Panc1 (cell line): ENCODE data around the gene MYCBPAP. TPM values are rescaled to one million over a fixed set of nuclear protein-coding genes. Genes with fewer than 3 reads are reported as not detected.

Experiments
- ATAC-seq: fragments of 200-7000 bp; cut with Tn5 transposase; 2 replicates; pipeline ENCODE4 v1.9.1; 2020; ENCODE audit warnings: mild to moderate bottlenecking, moderate library complexity
- BruUV-seq: library from RNA; stranded (reverse); fragments of 400-500 nt; replicated peaks from 2 replicates; lab custom pipeline; 2021; lab: Mats Ljungman, UMichigan
- CTCF ChIA-PET: fragments of 300-600 bp; sonication (Branson Sonifier 250); formaldehyde crosslinking; loops from one replicate; lab custom pipeline; 2022; ENCODE audit warnings: antibody characterized with exemption; lab: Charles Lee
- POLR2A ChIA-PET: fragments of 300-600 bp; sonication (Branson Sonifier 250); formaldehyde crosslinking; loops from one replicate; lab custom pipeline; 2022; ENCODE audit warnings: antibody characterized with exemption; lab: Charles Lee
- DNase-seq: peaks from one replicate; pipeline ENCODE4 v3.0.0-alpha.2; 2010; ENCODE audit warnings: low read depth, low spot score
- H3K27ac ChIP-seq: 2 replicates; pipeline ENCODE4 v1.5.1; 2011; ENCODE audit warnings: mild to moderate bottlenecking, low read length, inconsistent platforms
- H3K27me3 ChIP-seq: fragments of 200-500 bp; sonication (Bioruptor generic); 2 replicates; pipeline ENCODE4 v1.6.0; 2014; ENCODE audit warnings: low read length, inconsistent platforms; ENCODE audit not compliant: control insufficient read depth, insufficient read depth
- H3K36me3 ChIP-seq: fragments of 200-500 bp; sonication (Bioruptor generic); 2 replicates; pipeline ENCODE4 v1.5.1; 2014; ENCODE audit warnings: inconsistent platforms, mild to moderate bottlenecking, low read length, moderate library complexity; ENCODE audit not compliant: control insufficient read depth, insufficient read depth
- H3K4me1 ChIP-seq: 2 replicates; pipeline ENCODE4 v1.5.1; 2011; ENCODE audit warnings: inconsistent platforms, mild to moderate bottlenecking, low read length, moderate library complexity; ENCODE audit not compliant: control insufficient read depth, insufficient read depth
- H3K4me3 ChIP-seq, 2 experiments: 2 replicates each; pipeline ENCODE4 v1.5.1; 2011 to 2012; ENCODE audit warnings: low read depth in 2 of 2, low read length in 2 of 2, mild to moderate bottlenecking in 2 of 2, inconsistent platforms in 1 of 2, moderate library complexity in 1 of 2
- H3K9me3 ChIP-seq: fragments of 200-500 bp; sonication (Bioruptor generic); 2 replicates; pipeline ENCODE4 v1.5.1; 2014; ENCODE audit warnings: low read depth, mild to moderate bottlenecking, inconsistent platforms, low read length, moderate library complexity; ENCODE audit not compliant: control insufficient read depth, insufficient read depth
- POLR2AphosphoS5 ChIP-seq: IDR thresholded peaks from 2 replicates; pipeline ENCODE4 v1.6.1; 2012; ENCODE audit warnings: mild to moderate bottlenecking, low read depth, low read length, moderate library complexity
- REST ChIP-seq, 2 experiments: IDR thresholded peaks; 2 replicates each; pipeline ENCODE4 v1.6.1; 2011 to 2012; ENCODE audit warnings: low read depth in 2 of 2, control low read depth in 1 of 2, low read length in 1 of 2, mild to moderate bottlenecking in 1 of 2, moderate library complexity in 1 of 2; ENCODE audit not compliant: insufficient read depth in 1 of 2
- SIN3A ChIP-seq: IDR thresholded peaks from 2 replicates; pipeline ENCODE4 v1.6.1; 2012; ENCODE audit warnings: low read depth, mild to moderate bottlenecking, low read length, moderate library complexity, borderline replicate concordance; ENCODE audit not compliant: insufficient read depth
- TCF7L2 ChIP-seq: IDR thresholded peaks from 2 replicates; pipeline ENCODE4 v1.6.1; 2011; ENCODE audit warnings: mild to moderate bottlenecking, low read depth, low read length, inconsistent platforms
- in situ Hi-C: cut with HindIII; loops from 2 replicates; pipeline ENCODE4 v1.10.0; 2016; ENCODE audit warnings: low sequenced_read_pairs, low pct_unique_long_range_greater_than_20kb
- intact Hi-C: fragments of 100-400 bp; cut with micrococcal nuclease; formaldehyde crosslinking; loops from one replicate; pipeline ENCODE4 v1.10.0; 2022; ENCODE audit not compliant: unreplicated experiment
- total RNA-seq: library from RNA; stranded (reverse); gene quantifications from one replicate; pipeline ENCODE4 v1.2.1, GENCODE V29; 2021; ENCODE audit not compliant: unreplicated experiment
- TF ChIP-seq, protein P1 (sequence below): fragments of 450-650 bp; IDR thresholded peaks from 2 replicates; pipeline ENCODE4 v1.5.1; 2017; ENCODE audit warnings: mild to moderate bottlenecking

Gene MYCBPAP
- total RNA-seq, 1 experiment from 2014 or later = 2.2 TPM

DNA sequence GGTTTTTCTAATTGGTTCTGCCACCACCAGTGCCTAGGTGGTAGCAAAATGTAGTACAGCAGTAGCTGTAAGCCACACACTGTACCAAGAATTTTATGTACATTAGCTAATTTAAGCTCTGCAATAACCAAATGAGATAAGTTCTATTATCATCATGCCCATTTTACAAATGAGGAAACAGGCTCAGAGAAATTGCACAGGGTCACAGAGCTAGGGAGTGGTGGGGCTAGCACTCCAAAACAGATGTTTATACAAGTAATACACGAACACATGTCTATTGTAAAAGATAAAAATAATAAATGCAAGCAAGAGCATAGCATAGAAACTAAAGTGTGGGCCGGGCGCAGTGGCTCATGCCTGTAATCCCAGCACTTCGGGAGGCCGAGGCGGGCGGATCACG lies 16.0 kb upstream of the MYCBPAP start:
- no TSS peak for BruUV-seq
- Histone ChIP-seq H3K9me3 (no peaks in the 10 kb centered on the region), H3K27ac (no peak overlapping the region), H3K36me3 (no peaks in the 10 kb centered on the region), H3K27me3 (no peaks in the 10 kb centered on the region), H3K4me1 (no peaks in the 10 kb centered on the region), H3K4me3 (no peak overlapping the region)
- intact Hi-C loops (no loop called here), in situ Hi-C loops (no loop called here)
- CTCF ChIA-PET = no interaction called here
- ATAC-seq = no peak
- DNase-seq = no peak
- POLR2A ChIA-PET = no interaction called here
- TF ChIP-seq POLR2AphosphoS5 (no peak), REST (IDR thresholded peaks at IDR 0.05; ENCODE audit: insufficient read depth in 1 of 2, low read depth in 2 of 2, low read length in 1 of 2) (no peak), TCF7L2 (no peak), SIN3A (no peak)
- TF ChIP-seq, protein P1, sequence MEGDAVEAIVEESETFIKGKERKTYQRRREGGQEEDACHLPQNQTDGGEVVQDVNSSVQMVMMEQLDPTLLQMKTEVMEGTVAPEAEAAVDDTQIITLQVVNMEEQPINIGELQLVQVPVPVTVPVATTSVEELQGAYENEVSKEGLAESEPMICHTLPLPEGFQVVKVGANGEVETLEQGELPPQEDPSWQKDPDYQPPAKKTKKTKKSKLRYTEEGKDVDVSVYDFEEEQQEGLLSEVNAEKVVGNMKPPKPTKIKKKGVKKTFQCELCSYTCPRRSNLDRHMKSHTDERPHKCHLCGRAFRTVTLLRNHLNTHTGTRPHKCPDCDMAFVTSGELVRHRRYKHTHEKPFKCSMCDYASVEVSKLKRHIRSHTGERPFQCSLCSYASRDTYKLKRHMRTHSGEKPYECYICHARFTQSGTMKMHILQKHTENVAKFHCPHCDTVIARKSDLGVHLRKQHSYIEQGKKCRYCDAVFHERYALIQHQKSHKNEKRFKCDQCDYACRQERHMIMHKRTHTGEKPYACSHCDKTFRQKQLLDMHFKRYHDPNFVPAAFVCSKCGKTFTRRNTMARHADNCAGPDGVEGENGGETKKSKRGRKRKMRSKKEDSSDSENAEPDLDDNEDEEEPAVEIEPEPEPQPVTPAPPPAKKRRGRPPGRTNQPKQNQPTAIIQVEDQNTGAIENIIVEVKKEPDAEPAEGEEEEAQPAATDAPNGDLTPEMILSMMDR = no peak

- CTCF ChIA-PET = no interaction called here
- H3K27me3 ChIP-seq = no peaks in the 10 kb centered on the region
- DNase-seq = no peak
- no peaks in the 10 kb centered on the region for H3K9me3 ChIP-seq
- no peaks in the 10 kb centered on the region for H3K36me3 ChIP-seq
- no TSS peak for BruUV-seq
- in situ Hi-C loops = no loop called here
- POLR2A ChIA-PET = no interaction called here
- no peak for TF ChIP-seq POLR2AphosphoS5
- no peak overlapping the region for H3K27ac ChIP-seq
- no peak for ATAC-seq
- no peaks in the 10 kb centered on the region for H3K4me1 ChIP-seq
- no peak overlapping the region for H3K4me3 ChIP-seq
- intact Hi-C loops = no loop called here
Observed at GRCh38 chr17:50493744-50494143, 14.5 kb upstream of the MYCBPAP start.

GRCh38 chr17:50495217-50495823 lies 12.9 kb upstream of the MYCBPAP start:
- no peaks in the 10 kb centered on the region for H3K9me3 ChIP-seq
- TF ChIP-seq, protein P1 = no peak
- TF ChIP-seq POLR2AphosphoS5 = no peak
- no peak for TF ChIP-seq SIN3A
- no peak for TF ChIP-seq TCF7L2
- no peak for TF ChIP-seq REST (IDR thresholded peaks at IDR 0.05; ENCODE audit: insufficient read depth in 1 of 2, low read depth in 2 of 2, low read length in 1 of 2)
- ATAC-seq = 0 out of 2 replicates have a peak, but pooled peaks have one; percentile 56
- H3K27ac ChIP-seq = no peak overlapping the region
- no peak overlapping the region for H3K4me3 ChIP-seq
- in situ Hi-C loops = no loop called here
- no peaks in the 10 kb centered on the region for H3K36me3 ChIP-seq
- BruUV-seq = no TSS peak
- POLR2A ChIA-PET = interaction anchor here (0.7 kb wide), 2 partner anchors 8 to 342 kb away, joined by 4 to 9 read pairs; no protein-coding TSS in a partner anchor
- CTCF ChIA-PET = interaction anchor here (0.6 kb wide), 1 partner anchor 12 kb away, joined by 11 read pairs; no protein-coding TSS in a partner anchor
- no peaks in the 10 kb centered on the region for H3K27me3 ChIP-seq
- no peaks in the 10 kb centered on the region for H3K4me1 ChIP-seq
- intact Hi-C loops = no loop called here
- no peak for DNase-seq
